Erythroblast (primary cell): ENCODE data around the gene PC.

ENCODE experiments used
- DNase-seq, 2 experiments: peaks; one replicate each; lab custom pipeline; 2025; lab: John Stamatoyannopoulos, UW
- GATA1 ChIP-seq: IDR thresholded peaks from 2 replicates; pipeline ENCODE4 v1.6.1; 2011; ENCODE audit warnings: low read depth, mild to moderate bottlenecking, control low read depth, low read length, moderate library complexity
- POLR2A ChIP-seq: IDR thresholded peaks from 2 replicates; pipeline ENCODE4 v1.6.1; 2011; ENCODE audit warnings: mild to moderate bottlenecking, low read length

PC gene

DNA sequence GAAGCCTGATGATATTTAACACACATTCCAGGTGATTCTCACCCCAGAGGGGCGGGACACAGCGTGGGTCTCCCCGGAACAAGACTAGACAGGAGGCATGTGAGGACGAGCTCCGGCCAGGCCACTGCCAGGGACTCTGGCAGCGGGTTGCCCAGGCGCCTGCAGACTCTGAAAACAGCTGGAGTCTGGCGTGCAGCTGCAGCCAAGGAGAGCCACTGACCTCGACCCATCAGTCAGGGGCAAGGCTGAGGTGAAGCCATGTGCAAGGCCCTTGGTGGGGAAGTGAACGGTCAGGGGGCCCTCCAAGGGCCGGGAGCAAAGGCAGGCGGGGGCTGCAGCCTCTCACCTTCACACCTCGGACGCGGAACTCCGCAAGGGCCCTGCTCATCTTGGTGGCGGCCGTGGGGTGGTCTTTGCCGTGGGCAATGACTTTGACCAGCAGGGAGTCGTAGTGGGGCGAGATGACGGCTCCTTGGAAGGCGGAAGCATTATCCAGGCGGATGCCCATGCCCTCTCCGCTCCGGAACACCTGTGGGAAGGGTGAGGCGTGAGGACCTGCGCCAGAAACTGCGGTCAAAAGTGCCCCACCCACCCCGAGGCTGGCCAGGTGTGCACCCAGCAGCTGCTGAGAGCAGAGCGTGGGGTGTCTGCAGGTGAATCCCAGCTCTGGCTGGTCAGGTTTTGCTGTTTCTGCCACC, 94.6 kb downstream of the PC start:
- no peak for DNase-seq
- TF ChIP-seq POLR2A (no peak), GATA1 (no peak)

DNA sequence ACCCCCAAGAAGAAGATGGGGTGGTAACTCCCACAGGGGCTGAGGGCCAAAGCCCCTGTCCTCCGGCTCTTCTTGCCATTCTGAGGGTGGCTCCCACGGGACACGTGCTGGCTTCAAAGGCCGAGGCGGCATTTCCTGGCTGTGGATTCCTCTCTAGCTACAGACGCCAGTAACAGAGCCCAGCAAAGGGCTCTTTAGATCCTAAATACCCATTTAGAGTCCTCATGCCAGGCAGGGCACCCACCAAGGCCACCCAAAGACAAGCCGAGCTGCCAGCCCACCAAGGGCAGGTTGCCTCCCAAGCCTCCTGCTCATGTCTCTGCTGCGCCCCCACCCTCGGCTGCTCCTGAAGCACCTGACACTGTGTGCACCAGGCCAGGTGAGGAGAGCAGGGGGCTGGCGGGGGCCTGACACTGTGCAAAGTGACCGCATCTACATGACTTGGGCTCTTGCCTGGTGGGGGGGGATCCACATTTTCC, 95.6 kb downstream of the PC start:
- TF ChIP-seq POLR2A = no peak
- TF ChIP-seq GATA1 = no peak
- DNase-seq = no peak

GRCh38 chr11:66861774-66862558, 96.2 kb downstream of the PC start:
- no peak for DNase-seq
- no peak for TF ChIP-seq POLR2A
- no peak for TF ChIP-seq GATA1

DNA sequence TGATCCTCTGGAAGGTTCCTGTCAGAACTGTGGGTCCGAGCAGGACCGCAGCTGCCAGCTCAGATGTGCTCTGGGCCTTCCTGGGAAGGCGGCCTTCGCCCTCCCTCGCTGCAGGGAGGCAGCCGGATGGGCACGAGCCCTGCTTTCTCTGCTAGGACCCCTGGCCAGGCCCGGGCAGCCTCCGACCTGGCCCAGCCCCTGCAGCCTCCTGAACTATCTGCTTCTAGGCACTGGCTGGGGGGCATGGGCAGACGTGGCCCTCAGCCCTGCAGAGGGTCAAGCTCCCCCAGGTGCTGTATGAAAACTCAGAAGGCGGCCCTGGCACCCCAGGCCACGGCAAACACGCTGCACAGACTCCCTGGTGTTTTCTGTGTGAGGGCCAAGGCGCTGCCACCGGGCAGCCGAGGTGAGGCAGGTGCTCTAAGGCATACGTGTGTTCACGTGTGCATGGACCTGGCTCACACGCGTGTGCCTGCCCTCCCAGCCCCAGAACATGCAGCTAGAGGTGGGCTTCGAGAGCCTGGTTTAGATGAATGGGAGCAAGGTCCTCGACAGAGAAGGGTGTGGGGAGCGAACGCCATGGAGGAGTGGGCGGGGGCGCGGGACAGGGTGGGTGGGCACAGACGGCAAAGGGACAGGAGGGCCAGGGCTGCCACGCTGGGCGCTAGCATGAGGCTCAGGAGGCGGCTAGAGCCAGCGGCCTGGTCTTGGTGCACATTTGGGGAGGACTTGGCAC, 97.0 kb downstream of the PC start:
- DNase-seq = no peak
- TF ChIP-seq POLR2A = peak; percentile 3
- TF ChIP-seq GATA1 = no peak

DNA sequence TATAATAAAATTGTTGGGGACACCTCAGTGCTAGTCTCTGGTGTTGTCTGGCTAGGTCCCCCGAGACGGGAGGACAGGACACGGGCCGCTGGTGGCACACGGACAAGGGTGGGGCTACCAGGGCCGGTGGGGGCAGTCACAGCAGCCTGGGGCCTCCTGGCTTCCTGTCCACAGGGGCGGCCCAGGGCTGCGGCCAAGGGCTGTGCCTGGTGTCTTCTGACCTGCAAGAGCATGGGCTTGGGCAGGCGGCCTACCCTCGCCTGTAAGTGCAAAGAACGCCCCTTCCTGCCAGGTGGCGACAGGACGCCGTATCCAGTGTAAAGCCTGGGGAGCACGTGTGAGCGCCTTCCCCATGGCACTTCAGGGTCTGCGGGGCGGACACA, 97.7 kb downstream of the PC start:
- TF ChIP-seq POLR2A (no peak), GATA1 (no peak)
- no peak for DNase-seq

- TF ChIP-seq POLR2A (no peak), GATA1 (no peak)
- DNase-seq = peak; percentile 22 to 29
Observed at GRCh38 chr11:66859686-66860448, 98.3 kb downstream of the PC start.

GRCh38 chr11:66858939-66859685, 99.1 kb downstream of the PC start:
- no peak for TF ChIP-seq POLR2A
- DNase-seq = no peak

DNA sequence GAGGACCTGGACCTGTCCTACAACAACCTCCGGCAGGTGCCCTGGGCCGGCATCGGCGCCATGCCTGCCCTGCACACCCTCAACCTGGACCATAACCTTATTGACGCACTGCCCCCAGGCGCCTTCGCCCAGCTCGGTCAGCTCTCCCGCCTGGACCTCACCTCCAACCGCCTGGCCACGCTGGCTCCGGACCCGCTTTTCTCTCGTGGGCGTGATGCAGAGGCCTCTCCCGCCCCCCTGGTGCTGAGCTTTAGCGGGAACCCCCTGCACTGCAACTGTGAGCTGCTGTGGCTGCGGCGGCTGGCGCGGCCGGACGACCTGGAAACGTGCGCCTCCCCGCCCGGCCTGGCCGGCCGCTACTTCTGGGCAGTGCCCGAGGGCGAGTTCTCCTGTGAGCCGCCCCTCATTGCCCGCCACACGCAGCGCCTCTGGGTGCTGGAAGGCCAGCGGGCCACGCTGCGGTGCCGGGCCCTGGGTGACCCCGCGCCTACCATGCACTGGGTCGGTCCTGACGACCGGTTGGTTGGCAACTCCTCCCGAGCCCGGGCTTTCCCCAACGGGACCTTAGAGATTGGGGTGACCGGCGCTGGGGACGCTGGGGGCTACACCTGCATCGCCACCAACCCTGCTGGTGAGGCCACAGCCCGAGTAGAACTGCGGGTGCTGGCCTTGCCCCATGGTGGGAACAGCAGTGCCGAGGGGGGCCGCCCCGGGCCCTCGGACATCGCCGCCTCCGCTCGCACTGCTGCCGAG, 99.8 kb downstream of the PC start:
- no peak for DNase-seq
- TF ChIP-seq POLR2A = no peak

- DNase-seq = peak in 1 of 2 experiments; percentile 29
- TF ChIP-seq POLR2A (no peak), GATA1 (no peak)
Observed at GRCh38 chr11:66857927-66858185, 100.3 kb downstream of the PC start.

DNA sequence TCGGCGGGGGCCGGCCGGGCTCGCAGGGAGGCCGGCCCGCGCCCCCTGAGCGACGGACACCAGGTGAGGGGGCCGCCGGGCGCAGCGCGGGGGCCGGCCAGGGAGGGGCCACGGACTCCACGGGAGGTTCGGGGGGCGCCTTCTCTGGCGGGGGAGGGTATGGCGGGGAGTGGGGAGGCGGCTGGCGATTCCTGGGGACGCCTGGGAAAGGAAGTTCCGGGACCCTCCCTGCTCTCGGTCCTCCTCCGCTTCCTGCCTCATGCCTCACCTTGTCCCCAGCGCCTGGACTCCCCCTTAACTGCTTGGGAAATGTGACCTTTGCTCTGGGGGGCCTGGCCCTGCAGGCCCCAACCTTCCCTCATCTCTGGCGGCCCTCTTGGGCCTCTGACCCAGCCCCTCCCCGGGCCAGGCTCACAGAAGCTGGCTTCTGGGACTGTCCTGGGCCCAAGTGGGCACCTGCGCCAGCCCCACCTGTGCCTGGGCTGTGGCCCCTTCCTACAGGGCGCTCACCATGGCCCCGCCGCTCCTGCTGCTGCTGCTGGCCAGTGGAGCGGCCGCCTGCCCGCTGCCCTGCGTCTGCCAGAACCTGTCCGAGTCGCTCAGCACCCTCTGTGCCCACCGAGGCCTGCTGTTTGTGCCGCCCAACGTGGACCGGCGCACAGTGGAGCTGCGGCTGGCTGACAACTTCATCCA, 100.8 kb downstream of the PC start:
- DNase-seq = no peak
- no peak for TF ChIP-seq POLR2A
- no peak for TF ChIP-seq GATA1

DNA sequence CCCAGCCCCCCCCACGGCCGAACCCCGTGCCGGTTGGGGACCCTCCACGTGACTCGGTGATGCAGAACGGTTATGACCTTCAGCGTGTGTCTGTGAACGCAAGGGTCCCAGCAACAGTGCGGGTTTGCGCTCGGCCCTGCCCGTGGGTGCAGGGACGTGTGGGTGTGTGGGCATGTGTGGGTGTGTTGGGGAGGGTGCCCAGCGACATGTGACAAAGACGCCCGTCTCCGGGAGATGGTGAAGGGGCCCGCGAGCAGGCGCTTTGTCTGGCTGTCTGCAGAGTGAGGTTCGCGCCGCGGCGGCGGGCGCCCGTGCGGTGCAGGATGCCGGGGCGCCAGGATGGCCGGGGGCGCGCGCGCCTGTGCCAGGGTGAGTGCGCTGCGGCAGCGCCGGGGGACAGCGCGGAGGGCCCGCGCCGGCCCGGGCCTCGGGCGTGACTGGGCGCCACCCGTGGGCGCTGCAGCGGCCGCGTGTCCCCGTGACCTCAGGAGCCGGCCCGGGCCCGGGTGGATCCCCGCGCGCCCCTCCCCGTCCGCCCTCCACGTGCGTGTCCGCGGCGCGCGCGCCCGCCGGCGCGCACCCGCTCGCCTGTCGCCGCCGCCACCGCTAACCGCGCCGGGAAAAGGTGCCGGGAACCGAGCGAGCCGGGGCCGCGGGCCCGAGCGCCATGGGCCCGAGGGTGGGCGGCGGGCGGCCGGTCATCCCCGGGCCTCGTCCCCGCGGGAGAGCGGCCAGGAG, 101.5 kb downstream of the PC start, which contains the start of gene LRFN4:
LRFN4 (plus strand) TSS at position 569 of the 738 bp plus-strand sequence. CDS start 681 bp downstream, outside the sequence.
- DNase-seq = no peak
- no peak for TF ChIP-seq GATA1
- TF ChIP-seq POLR2A = peak; percentile 5
